Measurements from ENCODE around the gene MAPKAP1. TPM values are rescaled to one million over a fixed set of nuclear protein-coding genes. Genes with fewer than 3 reads are reported as not detected.

MAPKAP1 gene
- total RNA-seq, 2 donors from 2014 or later: 62.1 to 78.9 TPM

DNA sequence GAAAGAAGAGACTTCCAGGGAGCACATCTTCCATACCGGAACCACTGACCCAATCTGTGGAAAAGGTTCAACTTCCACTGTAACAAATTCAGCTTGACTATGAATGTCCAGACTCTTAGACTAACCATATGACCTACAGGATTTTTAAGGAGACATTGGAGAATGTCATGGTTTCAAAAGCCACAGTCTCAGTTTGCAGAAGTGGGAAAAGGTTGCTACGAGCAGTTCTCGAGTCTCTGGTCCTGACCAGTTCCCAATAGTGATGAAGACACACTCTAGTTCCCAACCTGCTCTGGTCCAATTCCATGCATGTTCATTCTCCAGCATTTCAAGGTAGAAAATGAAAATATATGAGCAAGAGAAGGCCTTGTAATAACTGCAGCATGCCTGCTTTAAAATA is 158.0 kb downstream of the MAPKAP1 start:
- H3K4me1 ChIP-seq: peaks cover 0 to 69% of the 10 kb centered on the region in 2 donors
- H3K4me3 ChIP-seq: no peak overlapping the region

DNA sequence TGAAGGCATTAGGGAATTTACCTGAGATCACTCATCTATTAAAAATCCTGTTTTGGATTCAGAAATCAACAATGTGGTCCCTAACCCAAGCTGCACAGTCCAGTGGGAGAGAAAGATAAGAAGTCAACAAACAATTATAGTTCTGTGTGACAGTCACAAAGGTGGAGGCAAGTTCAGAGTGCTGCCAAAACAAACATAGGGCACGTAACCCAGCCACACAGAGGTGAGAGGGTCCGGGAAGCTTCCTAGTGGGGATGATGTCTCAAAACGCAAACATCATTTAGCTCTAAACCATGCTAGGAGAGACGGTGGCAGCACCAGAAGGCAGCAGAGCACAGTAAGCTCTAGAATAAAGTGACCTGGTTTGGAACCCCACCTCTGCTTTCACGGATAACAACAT is 158.9 kb downstream of the MAPKAP1 start:
- TF ChIP-seq, protein P1, sequence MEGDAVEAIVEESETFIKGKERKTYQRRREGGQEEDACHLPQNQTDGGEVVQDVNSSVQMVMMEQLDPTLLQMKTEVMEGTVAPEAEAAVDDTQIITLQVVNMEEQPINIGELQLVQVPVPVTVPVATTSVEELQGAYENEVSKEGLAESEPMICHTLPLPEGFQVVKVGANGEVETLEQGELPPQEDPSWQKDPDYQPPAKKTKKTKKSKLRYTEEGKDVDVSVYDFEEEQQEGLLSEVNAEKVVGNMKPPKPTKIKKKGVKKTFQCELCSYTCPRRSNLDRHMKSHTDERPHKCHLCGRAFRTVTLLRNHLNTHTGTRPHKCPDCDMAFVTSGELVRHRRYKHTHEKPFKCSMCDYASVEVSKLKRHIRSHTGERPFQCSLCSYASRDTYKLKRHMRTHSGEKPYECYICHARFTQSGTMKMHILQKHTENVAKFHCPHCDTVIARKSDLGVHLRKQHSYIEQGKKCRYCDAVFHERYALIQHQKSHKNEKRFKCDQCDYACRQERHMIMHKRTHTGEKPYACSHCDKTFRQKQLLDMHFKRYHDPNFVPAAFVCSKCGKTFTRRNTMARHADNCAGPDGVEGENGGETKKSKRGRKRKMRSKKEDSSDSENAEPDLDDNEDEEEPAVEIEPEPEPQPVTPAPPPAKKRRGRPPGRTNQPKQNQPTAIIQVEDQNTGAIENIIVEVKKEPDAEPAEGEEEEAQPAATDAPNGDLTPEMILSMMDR (IDR thresholded peaks at IDR 0.05): no peak
- Histone ChIP-seq H3K4me3 (no peak overlapping the region), H3K9me3 (no peaks in the 10 kb centered on the region), H3K27me3 (no peaks in the 10 kb centered on the region), H3K27ac (peak overlapping the region in 1 of 2 donors; percentile 72), H3K36me3 (no peaks in the 10 kb centered on the region), H3K4me1 (peaks cover 0 to 69% of the 10 kb centered on the region in 2 donors)
- no peak for DNase-seq (ENCODE audit: low spot score)

More for the DNA sequence above, 158.0 kb downstream of the MAPKAP1 start:
- no peaks in the 10 kb centered on the region for H3K9me3 ChIP-seq
- DNase-seq (ENCODE audit: low spot score): no peak
- TF ChIP-seq, protein P1 (IDR thresholded peaks at IDR 0.05): no peak
- H3K27ac ChIP-seq: peak overlapping the region; percentile 72 to 76
- no peaks in the 10 kb centered on the region for H3K36me3 ChIP-seq
- H3K27me3 ChIP-seq: no peaks in the 10 kb centered on the region

DNA sequence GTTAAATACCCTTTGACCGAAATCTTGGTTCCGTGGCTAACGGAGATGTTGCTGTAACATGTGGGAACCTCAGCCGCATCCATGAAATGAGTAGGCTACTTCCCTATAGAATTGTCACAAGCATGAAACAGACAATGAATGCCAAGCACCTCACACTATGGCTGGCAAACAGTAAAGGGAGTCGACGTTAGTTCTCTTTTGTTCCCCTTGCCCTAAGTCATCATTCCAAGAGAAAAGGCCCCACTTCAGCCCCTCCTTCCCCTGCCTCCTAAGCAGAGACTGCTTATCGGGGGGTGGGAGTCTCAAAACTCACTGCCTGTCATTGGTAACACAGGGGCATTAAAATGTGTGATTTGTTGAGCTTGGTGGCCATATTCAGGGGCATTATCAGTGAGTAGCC is 159.6 kb downstream of the MAPKAP1 start:
- DNase-seq (ENCODE audit: low spot score): no peak
- Histone ChIP-seq H3K36me3 (no peaks in the 10 kb centered on the region), H3K27me3 (no peaks in the 10 kb centered on the region), H3K4me1 (peaks cover 0 to 69% of the 10 kb centered on the region in 2 donors), H3K9me3 (no peaks in the 10 kb centered on the region), H3K4me3 (no peak overlapping the region), H3K27ac (peak overlapping the region in 1 of 2 donors; percentile 34)
- TF ChIP-seq, protein P1 (IDR thresholded peaks at IDR 0.05): no peak

DNA sequence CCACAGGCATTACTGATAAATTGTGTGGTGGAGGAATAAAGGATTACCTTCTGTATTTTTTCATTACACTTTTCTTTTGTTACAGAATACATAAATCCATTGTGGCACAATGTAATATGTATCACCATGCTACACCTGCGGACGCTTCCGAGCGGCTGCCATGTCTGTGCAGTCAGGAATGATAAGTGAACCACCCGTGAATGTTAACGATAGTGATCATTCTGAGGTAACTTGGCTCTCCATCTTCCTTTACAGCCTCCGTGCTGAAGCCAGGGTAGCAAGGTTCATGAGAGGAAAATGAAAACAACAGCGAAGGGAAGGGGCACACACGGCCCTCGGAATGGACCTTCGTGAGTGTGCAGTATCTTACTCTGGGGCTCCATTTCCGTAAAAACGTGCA is 161.2 kb downstream of the MAPKAP1 start:
- Histone ChIP-seq H3K4me1 (peaks cover 0 to 60% of the 10 kb centered on the region in 2 donors), H3K27ac (peak overlapping the region; percentile 59 to 71), H3K36me3 (no peaks in the 10 kb centered on the region), H3K27me3 (no peaks in the 10 kb centered on the region), H3K9me3 (no peaks in the 10 kb centered on the region), H3K4me3 (no peak overlapping the region)
- TF ChIP-seq, protein P1 (IDR thresholded peaks at IDR 0.05): no peak
- DNase-seq (ENCODE audit: low spot score): no peak

DNA sequence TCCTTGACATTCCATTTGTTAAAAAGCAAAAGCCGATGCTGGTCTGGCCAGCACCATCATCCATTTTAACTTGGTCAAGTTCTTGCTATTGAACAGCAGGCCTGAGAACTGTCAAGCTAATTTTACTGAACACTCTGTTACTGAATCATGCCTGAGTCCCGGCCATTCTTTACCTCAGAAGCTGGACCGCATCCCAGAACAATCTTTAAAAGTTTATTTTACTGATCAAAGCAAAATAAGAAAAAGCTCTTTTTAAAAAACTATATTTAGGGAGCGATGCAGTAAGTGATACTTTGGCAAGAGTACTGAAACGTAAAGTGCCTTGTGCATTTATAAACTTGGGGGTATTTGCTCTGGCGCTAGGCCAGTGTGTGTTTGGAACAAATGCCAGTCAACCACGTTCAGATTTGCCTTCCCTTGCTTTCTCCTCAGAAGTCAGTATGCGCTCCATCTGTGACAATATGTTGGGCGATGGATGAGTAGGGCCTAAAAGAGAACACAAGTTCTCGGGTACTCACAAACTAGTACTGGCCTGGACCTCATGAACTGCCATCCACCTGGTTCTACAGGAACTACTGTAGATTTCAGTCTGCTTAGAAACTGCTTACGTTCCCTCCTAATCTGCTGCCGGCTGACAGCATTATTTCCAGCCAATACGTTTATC is 161.9 kb downstream of the MAPKAP1 start:
- H3K36me3 ChIP-seq: no peaks in the 10 kb centered on the region
- peaks cover 0 to 53% of the 10 kb centered on the region in 2 donors for H3K4me1 ChIP-seq
- H3K27me3 ChIP-seq: no peaks in the 10 kb centered on the region
- H3K27ac ChIP-seq: peak overlapping the region; percentile 59 to 71
- H3K9me3 ChIP-seq: no peaks in the 10 kb centered on the region
- no peak for DNase-seq (ENCODE audit: low spot score)
- H3K4me3 ChIP-seq: no peak overlapping the region
- TF ChIP-seq, protein P1 (IDR thresholded peaks at IDR 0.05): no peak

DNA sequence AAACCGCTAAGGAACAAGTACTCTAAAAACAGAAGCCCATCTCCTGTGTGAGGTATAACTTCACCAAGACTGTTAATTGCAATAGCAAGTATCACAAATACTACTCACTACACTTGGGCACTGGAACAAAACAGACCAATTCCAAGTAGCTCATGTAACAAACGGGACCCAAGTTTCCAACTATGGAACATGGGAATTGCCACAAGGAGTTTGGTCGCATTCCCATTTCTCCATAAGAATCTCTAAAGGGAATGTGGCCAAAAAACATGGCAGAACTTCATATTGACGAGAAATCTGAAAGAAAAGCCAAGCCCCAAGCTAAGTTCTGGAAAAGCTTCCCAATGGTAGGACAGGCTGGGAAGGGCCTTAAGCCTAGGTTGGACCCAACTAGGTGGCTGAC is 162.5 kb downstream of the MAPKAP1 start:
- Histone ChIP-seq H3K4me1 (peaks cover 0 to 46% of the 10 kb centered on the region in 2 donors), H3K36me3 (no peaks in the 10 kb centered on the region), H3K27ac (peak overlapping the region; percentile 59 to 71), H3K4me3 (no peak overlapping the region), H3K9me3 (no peaks in the 10 kb centered on the region), H3K27me3 (no peaks in the 10 kb centered on the region)
- TF ChIP-seq, protein P1 (IDR thresholded peaks at IDR 0.05): no peak
- DNase-seq (ENCODE audit: low spot score): no peak

Measured in right atrium auricular region (tissue), 2 donors.